Smooth muscle cell (in vitro differentiated cells): ENCODE results near the gene RDX. TPM values are rescaled to one million over a fixed set of nuclear protein-coding genes. Genes with fewer than 3 reads are reported as not detected.

Experiments used
- DNase-seq: peaks from one replicate; lab custom pipeline; 2025; ENCODE audit not compliant: unreplicated experiment; lab: John Stamatoyannopoulos, UW
- H2AFZ ChIP-seq: fragments of 200-600 bp; sonication (generic); 2 replicates; pipeline ENCODE4 v1.6.0; 2016; ENCODE audit warnings: antibody characterized with exemption, low read depth, mild to moderate bottlenecking
- H3F3A ChIP-seq: fragments of 200-600 bp; sonication (generic); 2 replicates; pipeline ENCODE4 v1.6.0; 2017; ENCODE audit warnings: antibody characterized with exemption, low read depth
- H3K27ac ChIP-seq: fragments of 200-600 bp; sonication (generic); 2 replicates; pipeline ENCODE4 v1.5.1; 2016; ENCODE audit warnings: low read depth, mild to moderate bottlenecking
- H3K27me3 ChIP-seq: fragments of 200-600 bp; sonication (generic); 2 replicates; pipeline ENCODE4 v1.6.1; 2016; ENCODE audit warnings: low read depth, mild to moderate bottlenecking
- H3K36me3 ChIP-seq: fragments of 200-600 bp; sonication (generic); 2 replicates; pipeline ENCODE4 v1.5.1; 2016; ENCODE audit warnings: low read depth
- H3K4me1 ChIP-seq: fragments of 200-600 bp; sonication (generic); 2 replicates; pipeline ENCODE4 v1.5.1; 2016; ENCODE audit warnings: low read depth
- H3K4me2 ChIP-seq: fragments of 200-600 bp; sonication (generic); 2 replicates; pipeline ENCODE4 v1.6.0; 2016; ENCODE audit warnings: mild to moderate bottlenecking
- H3K4me3 ChIP-seq: fragments of 200-600 bp; sonication (generic); 2 replicates; pipeline ENCODE4 v1.5.1; 2016; ENCODE audit warnings: mild to moderate bottlenecking
- H3K79me2 ChIP-seq: fragments of 200-600 bp; sonication (generic); 2 replicates; pipeline ENCODE4 v1.6.0; 2016; ENCODE audit warnings: low read depth, mild to moderate bottlenecking
- H3K9ac ChIP-seq: fragments of 200-600 bp; sonication (generic); 2 replicates; pipeline ENCODE4 v1.6.0; 2016; ENCODE audit warnings: low read depth
- H3K9me3 ChIP-seq: fragments of 200-600 bp; sonication (generic); replicated peaks from 2 replicates; pipeline ENCODE4 v1.5.1; 2016; ENCODE audit warnings: low read depth
- H4K20me1 ChIP-seq: fragments of 200-600 bp; sonication (generic); 2 replicates; pipeline ENCODE4 v1.6.0; 2016; ENCODE audit warnings: low read depth
- CTCF ChIP-seq: fragments of 200-600 bp; sonication (generic); IDR thresholded peaks from 2 replicates; pipeline ENCODE4 v1.5.1; 2017; ENCODE audit warnings: borderline replicate concordance, mild to moderate bottlenecking, antibody characterized with exemption; ENCODE audit not compliant: insufficient read depth, poor library complexity, severe bottlenecking
- WGBS: methylation state at CpG from one replicate; pipeline ENCODE4 v1.1.7; 2016; ENCODE audit warnings: low lambda C conversion rate; 5-methylcytosine and 5-hydroxymethylcytosine counted together
- polyA plus RNA-seq: library from polyadenylated mRNA; unstranded; fragments of >200 nt; fragmentation: Nextera tagmentation; extraction: Ambion mirVana; gene quantifications from 2 replicates; pipeline ENCODE4 v1.2.1, GENCODE V29; 2016
- total RNA-seq: library from RNA; depleted of rRNA; stranded (reverse); fragments of >200 nt; gene quantifications from 2 replicates; pipeline ENCODE4 v1.2.3, GENCODE V29; 2014

Gene RDX
- total and polyA plus RNA-seq, 2 experiments from 2014 or later: 137 to 165 TPM

DNA sequence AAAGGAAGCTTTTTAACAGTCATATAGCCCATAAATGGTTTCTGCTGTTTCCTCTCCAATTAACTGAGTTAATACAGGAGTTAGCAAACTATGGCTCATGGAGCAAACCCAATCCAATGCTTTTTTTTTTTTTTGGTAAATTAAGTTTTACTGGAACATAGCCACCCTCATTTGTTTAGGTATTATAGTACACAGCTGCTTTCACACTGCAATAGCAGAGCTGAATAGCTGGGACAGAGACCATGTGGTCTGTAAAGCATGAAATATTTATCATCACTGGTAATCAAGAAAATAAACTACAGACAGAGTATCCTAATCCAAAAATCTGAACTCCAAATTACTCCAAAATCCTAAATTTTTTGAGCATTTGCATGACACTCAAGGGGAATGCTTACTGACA lies 53.7 kb downstream of the RDX start:
- Histone ChIP-seq H3K27me3 (no peaks in the 10 kb centered on the region), H2AFZ (no peak overlapping the region), H4K20me1 (peaks cover 3% of the 10 kb centered on the region), H3K4me3 (no peak overlapping the region), H3F3A (peaks cover 7% of the 10 kb centered on the region), H3K9ac (no peak overlapping the region), H3K79me2 (peaks cover 85% of the 10 kb centered on the region), H3K36me3 (peaks cover 23% of the 10 kb centered on the region), H3K4me2 (no peak overlapping the region), H3K27ac (no peak overlapping the region), H3K4me1 (no peaks in the 10 kb centered on the region), H3K9me3 (no peaks in the 10 kb centered on the region)
- no peak for DNase-seq
- no peak for TF ChIP-seq CTCF

GRCh38 chr11:110242188-110242587 lies 54.2 kb downstream of the RDX start:
- WGBS: 90% methylated on average over 7 of the region's 7 CpGs
- H3K79me2 ChIP-seq: peaks cover 84% of the 10 kb centered on the region
- H3K27ac ChIP-seq: no peak overlapping the region
- no peaks in the 10 kb centered on the region for H3K4me1 ChIP-seq
- no peak overlapping the region for H3K4me2 ChIP-seq
- H3K36me3 ChIP-seq: peaks cover 23% of the 10 kb centered on the region
- TF ChIP-seq CTCF: no peak
- no peaks in the 10 kb centered on the region for H3K9me3 ChIP-seq
- no peak for DNase-seq
- H3K4me3 ChIP-seq: no peak overlapping the region
- H2AFZ ChIP-seq: no peak overlapping the region
- H3F3A ChIP-seq: peaks cover 1% of the 10 kb centered on the region
- H4K20me1 ChIP-seq: peaks cover 4% of the 10 kb centered on the region
- H3K9ac ChIP-seq: no peak overlapping the region
- no peaks in the 10 kb centered on the region for H3K27me3 ChIP-seq

DNA sequence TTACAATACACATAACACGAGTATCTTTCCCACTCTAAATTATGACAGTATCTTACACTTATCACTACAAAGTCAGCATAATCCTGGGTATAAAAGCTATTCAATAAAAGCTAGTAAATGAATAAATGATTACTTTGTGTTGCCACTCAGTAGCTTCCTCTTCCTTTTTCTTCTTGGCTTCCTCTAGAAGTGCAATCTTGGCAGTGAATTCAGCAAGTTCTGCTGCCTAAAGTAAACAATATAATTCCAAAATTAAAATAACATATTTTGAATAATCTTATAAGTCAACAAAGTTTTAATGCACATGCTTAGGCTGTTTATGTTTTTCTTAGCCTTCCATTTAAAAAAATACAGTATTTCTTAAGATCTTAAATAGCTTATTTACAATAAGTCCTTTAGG lies 60.4 kb downstream of the RDX start:
- Histone ChIP-seq H3K9me3 (no peaks in the 10 kb centered on the region), H3K36me3 (peaks cover 52% of the 10 kb centered on the region), H3K9ac (no peak overlapping the region), H3K4me1 (no peaks in the 10 kb centered on the region), H4K20me1 (peaks cover 12% of the 10 kb centered on the region), H3F3A (peaks cover 2% of the 10 kb centered on the region), H3K4me2 (no peak overlapping the region), H3K27ac (no peak overlapping the region), H3K79me2 (peaks cover 29% of the 10 kb centered on the region), H3K27me3 (no peaks in the 10 kb centered on the region), H2AFZ (no peak overlapping the region), H3K4me3 (no peak overlapping the region)
- WGBS: 88% methylated on average over 1 of the region's 1 CpG
- no peak for TF ChIP-seq CTCF
- DNase-seq: no peak

GRCh38 chr11:110230377-110230776 lies 66.0 kb downstream of the RDX start:
- no peak overlapping the region for H3K4me2 ChIP-seq
- WGBS: 100% methylated on average over 3 of the region's 3 CpGs

More at GRCh38 chr11:110230377-110230776, 66.0 kb downstream of the RDX start:
- Histone ChIP-seq H3F3A (peaks cover 2% of the 10 kb centered on the region), H3K9me3 (no peaks in the 10 kb centered on the region), H3K4me3 (no peak overlapping the region), H3K27me3 (no peaks in the 10 kb centered on the region), H3K4me1 (no peaks in the 10 kb centered on the region), H3K36me3 (peaks cover 53% of the 10 kb centered on the region), H3K27ac (no peak overlapping the region), H2AFZ (no peak overlapping the region), H3K79me2 (peaks cover 21% of the 10 kb centered on the region), H3K9ac (no peak overlapping the region), H4K20me1 (peaks cover 21% of the 10 kb centered on the region)
- no peak for DNase-seq
- TF ChIP-seq CTCF: no peak
